Neural cell (in vitro differentiated cells): ENCODE measurements around the gene CDYL. TPM values are rescaled to one million over a fixed set of nuclear protein-coding genes. Genes with fewer than 3 reads are reported as not detected.

ENCODE experiments used
- H2AFZ ChIP-seq: fragments of 200-600, 300-800 bp; sonication (generic), shearing (Covaris generic); 2 replicates; pipeline ENCODE4 v1.6.0; 2014; ENCODE audit warnings: low read depth, mild to moderate bottlenecking, antibody characterized with exemption, low read length, moderate library complexity
- H3F3A ChIP-seq: fragments of 200-600 bp; shearing (Covaris generic); 2 replicates; pipeline ENCODE4 v1.6.1; 2016; ENCODE audit warnings: mild to moderate bottlenecking, moderate library complexity, mixed read lengths, antibody characterized with exemption, low read length; ENCODE audit not compliant: insufficient read depth, poor library complexity, severe bottlenecking
- H3K27ac ChIP-seq: fragments of 200-600, 300-800 bp; sonication (generic), shearing (Covaris generic); 2 replicates; pipeline ENCODE4 v1.5.1; 2014; ENCODE audit warnings: mild to moderate bottlenecking, low read length, moderate library complexity
- H3K27me3 ChIP-seq: fragments of 300-800, 200-600 bp; sonication (generic), shearing (Covaris generic); 2 replicates; pipeline ENCODE4 v1.6.0; 2014; ENCODE audit warnings: mild to moderate bottlenecking, low read depth, low read length, moderate library complexity; ENCODE audit not compliant: insufficient read depth
- H3K36me3 ChIP-seq: fragments of 300-800, 200-600 bp; sonication (generic), shearing (Covaris generic); 2 replicates; pipeline ENCODE4 v1.5.1; 2014; ENCODE audit warnings: mild to moderate bottlenecking, antibody characterized with exemption, low read length, moderate library complexity; ENCODE audit not compliant: insufficient read depth
- H3K4me2 ChIP-seq: fragments of 300-800, 200-600 bp; sonication (generic), shearing (Covaris generic); 2 replicates; pipeline ENCODE4 v1.6.0; 2014; ENCODE audit warnings: mild to moderate bottlenecking, low read length
- H3K4me3 ChIP-seq: fragments of 300-800, 200-600 bp; sonication (generic), shearing (Covaris generic); 2 replicates; pipeline ENCODE4 v1.5.1; 2014; ENCODE audit warnings: mild to moderate bottlenecking, low read length, moderate library complexity
- H3K79me2 ChIP-seq: fragments of 200-600 bp; shearing (Covaris generic); replicated peaks from 2 replicates; pipeline ENCODE4 v1.6.0; 2014; ENCODE audit warnings: mild to moderate bottlenecking, low read length, moderate library complexity; ENCODE audit not compliant: insufficient read depth
- H3K9ac ChIP-seq: fragments of 300-800, 200-600 bp; sonication (generic), shearing (Covaris generic); 2 replicates; pipeline ENCODE4 v1.6.1; 2016; ENCODE audit warnings: mild to moderate bottlenecking, low read length, mixed read lengths
- H3K9me2 ChIP-seq: fragments of 200-600 bp; shearing (Covaris generic); 2 replicates; pipeline ENCODE4 v1.6.1; 2016; ENCODE audit warnings: mild to moderate bottlenecking, low read length, mixed read lengths; ENCODE audit not compliant: insufficient read depth
- H3K9me3 ChIP-seq: fragments of 200-600, 300-800 bp; sonication (generic), shearing (Covaris generic); 2 replicates; pipeline ENCODE4 v1.6.1; 2016; ENCODE audit warnings: mild to moderate bottlenecking, mixed run types, low read length, moderate library complexity, mixed read lengths
- H4K20me1 ChIP-seq: fragments of 200-600 bp; shearing (Covaris generic); 2 replicates; pipeline ENCODE4 v1.6.1; 2016; ENCODE audit warnings: mild to moderate bottlenecking, mixed run types; ENCODE audit not compliant: insufficient read depth
- EP300 ChIP-seq: fragments of 450-650 bp; conservative IDR thresholded peaks from 2 replicates; pipeline ENCODE4 v1.6.1; 2014; ENCODE audit warnings: antibody characterized with exemption, mild to moderate bottlenecking, moderate library complexity; ENCODE audit not compliant: poor library complexity, severe bottlenecking
- EZH2 ChIP-seq: fragments of 200-600, 300-800 bp; shearing (Covaris generic), sonication (generic); IDR thresholded peaks from 2 replicates; pipeline ENCODE4 v1.6.1; 2014; ENCODE audit warnings: antibody characterized with exemption, low read length, borderline replicate concordance, mild to moderate bottlenecking; ENCODE audit not compliant: insufficient read depth, poor library complexity, severe bottlenecking
- MXI1 ChIP-seq: fragments of 450-650 bp; conservative IDR thresholded peaks from 2 replicates; pipeline ENCODE4 v1.6.1; 2014; ENCODE audit warnings: antibody characterized with exemption, mild to moderate bottlenecking; ENCODE audit not compliant: poor library complexity, severe bottlenecking
- POLR2AphosphoS5 ChIP-seq: IDR thresholded peaks from 2 replicates; pipeline ENCODE4 v1.6.1; 2012
- RAD21 ChIP-seq: fragments of 450-650 bp; conservative IDR thresholded peaks from 2 replicates; pipeline ENCODE4 v1.6.1; 2014; ENCODE audit warnings: antibody characterized with exemption, mild to moderate bottlenecking, moderate library complexity
- SMC3 ChIP-seq: fragments of 450-650 bp; conservative IDR thresholded peaks from 2 replicates; pipeline ENCODE4 v1.6.1; 2014; ENCODE audit warnings: antibody characterized with exemption, mild to moderate bottlenecking, moderate library complexity; ENCODE audit not compliant: poor library complexity
- TAF1 ChIP-seq: IDR thresholded peaks from 2 replicates; pipeline ENCODE4 v1.6.1; 2012; ENCODE audit warnings: low read depth
- polyA plus RNA-seq: library from polyadenylated mRNA; depleted of rRNA; stranded (reverse); fragments of >200 nt; gene quantifications from 2 replicates; pipeline ENCODE4 v1.2.3, GENCODE V29; 2014
- TF ChIP-seq, protein P1 (sequence below): fragments of 450-650 bp; IDR thresholded peaks from 2 replicates; pipeline ENCODE4 v1.5.1; 2014; ENCODE audit warnings: antibody characterized with exemption, mild to moderate bottlenecking, moderate library complexity; ENCODE audit not compliant: poor library complexity, severe bottlenecking
- TF ChIP-seq, protein P2 (sequence below): IDR thresholded peaks from 2 replicates; pipeline ENCODE4 v1.6.1; 2012; ENCODE audit warnings: borderline replicate concordance

The CDYL gene
- polyA plus RNA-seq, 1 donor from 2014 or later, result 5.2 TPM

DNA sequence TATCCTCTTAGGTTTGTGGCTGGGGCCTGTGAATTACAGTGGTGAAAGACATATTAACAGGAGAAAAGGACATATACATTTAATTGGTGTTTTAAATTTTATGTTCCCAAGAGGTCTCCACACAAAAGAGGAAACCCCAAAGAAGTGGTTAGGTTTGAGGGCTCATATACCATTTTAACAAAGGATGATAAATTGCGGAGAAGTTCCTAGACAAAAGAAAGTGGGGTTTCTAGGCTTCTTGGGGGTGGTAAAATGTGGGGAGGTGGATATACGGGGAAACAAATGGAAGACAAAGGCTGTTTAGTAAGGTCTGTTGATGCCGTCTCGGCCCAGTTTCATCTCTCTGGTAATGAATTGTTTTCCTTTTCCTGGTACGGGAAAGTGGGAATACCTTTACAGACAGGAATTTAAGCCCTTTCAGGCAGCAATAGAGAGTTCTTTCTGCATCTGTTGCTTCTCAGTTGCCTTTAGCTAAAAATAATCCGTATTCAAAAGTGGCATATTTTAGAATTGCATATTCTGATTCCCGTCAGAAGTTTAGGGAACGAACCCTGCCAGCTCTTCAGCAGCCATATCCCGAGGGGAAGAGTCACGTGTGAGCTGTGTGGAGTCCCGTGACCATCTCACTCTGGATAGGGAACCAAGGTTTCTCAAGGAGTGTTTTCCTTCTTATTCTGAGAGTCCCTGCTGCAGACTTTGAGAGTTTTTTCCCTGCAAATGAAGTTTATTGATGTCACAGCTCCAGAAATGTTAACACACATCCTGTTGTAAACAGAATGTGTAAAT, 123.2 kb downstream of the CDYL start:
- Histone ChIP-seq H4K20me1 (no peaks in the 10 kb centered on the region), H3K4me3 (no peak overlapping the region), H2AFZ (no peak overlapping the region), H3K27me3 (no peaks in the 10 kb centered on the region), H3K27ac (no peak overlapping the region), H3K36me3 (no peaks in the 10 kb centered on the region), H3K79me2 (no peaks in the 10 kb centered on the region), H3K9me2 (no peaks in the 10 kb centered on the region), H3K4me2 (no peak overlapping the region), H3F3A (no peaks in the 10 kb centered on the region), H3K9ac (no peak overlapping the region), H3K9me3 (no peaks in the 10 kb centered on the region)
- TF ChIP-seq MXI1 (no peak), TAF1 (no peak), SMC3 (no peak), EP300 (no peak), EZH2 (no peak)
- TF ChIP-seq, protein P1, sequence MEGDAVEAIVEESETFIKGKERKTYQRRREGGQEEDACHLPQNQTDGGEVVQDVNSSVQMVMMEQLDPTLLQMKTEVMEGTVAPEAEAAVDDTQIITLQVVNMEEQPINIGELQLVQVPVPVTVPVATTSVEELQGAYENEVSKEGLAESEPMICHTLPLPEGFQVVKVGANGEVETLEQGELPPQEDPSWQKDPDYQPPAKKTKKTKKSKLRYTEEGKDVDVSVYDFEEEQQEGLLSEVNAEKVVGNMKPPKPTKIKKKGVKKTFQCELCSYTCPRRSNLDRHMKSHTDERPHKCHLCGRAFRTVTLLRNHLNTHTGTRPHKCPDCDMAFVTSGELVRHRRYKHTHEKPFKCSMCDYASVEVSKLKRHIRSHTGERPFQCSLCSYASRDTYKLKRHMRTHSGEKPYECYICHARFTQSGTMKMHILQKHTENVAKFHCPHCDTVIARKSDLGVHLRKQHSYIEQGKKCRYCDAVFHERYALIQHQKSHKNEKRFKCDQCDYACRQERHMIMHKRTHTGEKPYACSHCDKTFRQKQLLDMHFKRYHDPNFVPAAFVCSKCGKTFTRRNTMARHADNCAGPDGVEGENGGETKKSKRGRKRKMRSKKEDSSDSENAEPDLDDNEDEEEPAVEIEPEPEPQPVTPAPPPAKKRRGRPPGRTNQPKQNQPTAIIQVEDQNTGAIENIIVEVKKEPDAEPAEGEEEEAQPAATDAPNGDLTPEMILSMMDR, result no peak
- TF ChIP-seq, protein P2, sequence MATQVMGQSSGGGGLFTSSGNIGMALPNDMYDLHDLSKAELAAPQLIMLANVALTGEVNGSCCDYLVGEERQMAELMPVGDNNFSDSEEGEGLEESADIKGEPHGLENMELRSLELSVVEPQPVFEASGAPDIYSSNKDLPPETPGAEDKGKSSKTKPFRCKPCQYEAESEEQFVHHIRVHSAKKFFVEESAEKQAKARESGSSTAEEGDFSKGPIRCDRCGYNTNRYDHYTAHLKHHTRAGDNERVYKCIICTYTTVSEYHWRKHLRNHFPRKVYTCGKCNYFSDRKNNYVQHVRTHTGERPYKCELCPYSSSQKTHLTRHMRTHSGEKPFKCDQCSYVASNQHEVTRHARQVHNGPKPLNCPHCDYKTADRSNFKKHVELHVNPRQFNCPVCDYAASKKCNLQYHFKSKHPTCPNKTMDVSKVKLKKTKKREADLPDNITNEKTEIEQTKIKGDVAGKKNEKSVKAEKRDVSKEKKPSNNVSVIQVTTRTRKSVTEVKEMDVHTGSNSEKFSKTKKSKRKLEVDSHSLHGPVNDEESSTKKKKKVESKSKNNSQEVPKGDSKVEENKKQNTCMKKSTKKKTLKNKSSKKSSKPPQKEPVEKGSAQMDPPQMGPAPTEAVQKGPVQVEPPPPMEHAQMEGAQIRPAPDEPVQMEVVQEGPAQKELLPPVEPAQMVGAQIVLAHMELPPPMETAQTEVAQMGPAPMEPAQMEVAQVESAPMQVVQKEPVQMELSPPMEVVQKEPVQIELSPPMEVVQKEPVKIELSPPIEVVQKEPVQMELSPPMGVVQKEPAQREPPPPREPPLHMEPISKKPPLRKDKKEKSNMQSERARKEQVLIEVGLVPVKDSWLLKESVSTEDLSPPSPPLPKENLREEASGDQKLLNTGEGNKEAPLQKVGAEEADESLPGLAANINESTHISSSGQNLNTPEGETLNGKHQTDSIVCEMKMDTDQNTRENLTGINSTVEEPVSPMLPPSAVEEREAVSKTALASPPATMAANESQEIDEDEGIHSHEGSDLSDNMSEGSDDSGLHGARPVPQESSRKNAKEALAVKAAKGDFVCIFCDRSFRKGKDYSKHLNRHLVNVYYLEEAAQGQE, result no peak

- Histone ChIP-seq H3K9ac (no peak overlapping the region), H3F3A (no peaks in the 10 kb centered on the region), H3K36me3 (no peaks in the 10 kb centered on the region), H3K27ac (no peak overlapping the region), H3K9me3 (no peaks in the 10 kb centered on the region), H3K27me3 (no peaks in the 10 kb centered on the region), H3K4me2 (no peak overlapping the region), H3K4me3 (no peak overlapping the region), H2AFZ (no peak overlapping the region), H3K9me2 (no peaks in the 10 kb centered on the region), H4K20me1 (no peaks in the 10 kb centered on the region), H3K79me2 (no peaks in the 10 kb centered on the region)
- TF ChIP-seq TAF1, result no peak
- TF ChIP-seq, protein P1, result no peak
- TF ChIP-seq, protein P2, result no peak
- no peak for TF ChIP-seq EZH2
- TF ChIP-seq POLR2AphosphoS5, result no peak
- TF ChIP-seq RAD21, result no peak
- no peak for TF ChIP-seq MXI1
- no peak for TF ChIP-seq SMC3
- no peak for TF ChIP-seq EP300
Measured at GRCh38 chr6:4901386-4902061, 125.3 kb downstream of the CDYL start.
